A673 (cell line): ENCODE measurements around the gene CDO1. TPM values are rescaled to one million over a fixed set of nuclear protein-coding genes. Genes with fewer than 3 reads are reported as not detected.

ENCODE experiments used
- BruUV-seq: library from RNA; stranded (reverse); fragments of 400-500 nt; replicated peaks from 2 replicates; lab custom pipeline; 2021; lab: Mats Ljungman, UMichigan
- CTCF ChIA-PET: fragments of 300-600 bp; sonication (Branson Sonifier 250); formaldehyde crosslinking; loops from one replicate; lab custom pipeline; 2022; ENCODE audit warnings: antibody characterized with exemption; lab: Charles Lee
- POLR2A ChIA-PET: fragments of 300-600 bp; sonication (Branson Sonifier 250); formaldehyde crosslinking; loops from one replicate; lab custom pipeline; 2022; ENCODE audit warnings: antibody characterized with exemption; ENCODE audit not compliant: low non-redundant PET; lab: Charles Lee
- DNase-seq: peaks from one replicate; pipeline ENCODE4 v3.0.0-alpha.2; 2015; ENCODE audit warnings: low spot score
- H3K27ac ChIP-seq: fragments of 200-600 bp; sonication (generic); 2 replicates; pipeline ENCODE4 v1.5.1; 2016; ENCODE audit warnings: mixed run types, low read depth, mild to moderate bottlenecking, mixed read lengths, antibody characterized with exemption, low read length; ENCODE audit not compliant: poor library complexity, severe bottlenecking
- H3K27me3 ChIP-seq: fragments of 200-600 bp; sonication (generic); replicated peaks from 2 replicates; pipeline ENCODE4 v1.6.1; 2017; ENCODE audit warnings: mixed run types, low read depth, mild to moderate bottlenecking, mixed read lengths, antibody characterized with exemption, low read length; ENCODE audit not compliant: insufficient read depth, poor library complexity
- H3K36me3 ChIP-seq: fragments of 200-600 bp; sonication (generic); 2 replicates; pipeline ENCODE4 v1.6.1; 2016; ENCODE audit warnings: mixed run types, mild to moderate bottlenecking, mixed read lengths, antibody characterized with exemption, low read length; ENCODE audit not compliant: insufficient read depth, poor library complexity, severe bottlenecking
- H3K4me1 ChIP-seq: fragments of 200-600 bp; sonication (generic); 2 replicates; pipeline ENCODE4 v1.6.1; 2017; ENCODE audit warnings: mixed run types, mild to moderate bottlenecking, mixed read lengths, antibody characterized with exemption, low read length; ENCODE audit not compliant: insufficient read depth, poor library complexity, severe bottlenecking
- H3K4me3 ChIP-seq: fragments of 200-600 bp; sonication (generic); 2 replicates; pipeline ENCODE4 v1.5.1; 2016; ENCODE audit warnings: low read depth, mixed run types, mild to moderate bottlenecking, mixed read lengths, low read length; ENCODE audit not compliant: poor library complexity, severe bottlenecking
- H3K9me3 ChIP-seq: fragments of 200-600 bp; sonication (generic); 2 replicates; pipeline ENCODE4 v1.6.1; 2016; ENCODE audit warnings: mixed run types, low read depth, mild to moderate bottlenecking, mixed read lengths, antibody characterized with exemption, low read length; ENCODE audit not compliant: poor library complexity, severe bottlenecking
- CTCF ChIP-seq: fragments of 300-800, 200-600 bp; sonication (generic); conservative IDR thresholded peaks from 2 replicates; pipeline ENCODE4 v1.5.1; 2017; ENCODE audit warnings: low read depth, mild to moderate bottlenecking, antibody characterized with exemption, low read length, moderate library complexity, mixed read lengths
- EZH2 ChIP-seq: fragments of 200-600 bp; sonication (generic); IDR thresholded peaks from 2 replicates; pipeline ENCODE4 v1.6.1; 2017; ENCODE audit warnings: borderline replicate concordance, low read depth, mild to moderate bottlenecking, mixed read lengths, antibody characterized with exemption, low read length; ENCODE audit not compliant: poor library complexity, severe bottlenecking
- intact Hi-C: fragments of 100-400 bp; cut with micrococcal nuclease; formaldehyde crosslinking; loops from one replicate; pipeline ENCODE4 v1.10.0; 2022; ENCODE audit not compliant: unreplicated experiment
- total RNA-seq: library from RNA; stranded (reverse); gene quantifications from 2 replicates; pipeline ENCODE4 v1.2.3, GENCODE V29; 2021

Gene CDO1
- total RNA-seq, 1 experiment from 2014 or later: 1.5 TPM

- Histone ChIP-seq H3K4me3 (no peak overlapping the region), H3K9me3 (no peaks in the 10 kb centered on the region), H3K27ac (no peak overlapping the region), H3K27me3 (no peaks in the 10 kb centered on the region), H3K4me1 (no peaks in the 10 kb centered on the region), H3K36me3 (no peaks in the 10 kb centered on the region)
- TF ChIP-seq CTCF (no peak), EZH2 (no peak)
- ChIA-PET POLR2A (no interaction called here), CTCF (no interaction called here)
- intact Hi-C loops: no loop called here
- BruUV-seq: no TSS peak
- no peak for DNase-seq
These were observed 49.9 kb downstream of the CDO1 start for GRCh38 chr5:115766608-115767007.

DNA sequence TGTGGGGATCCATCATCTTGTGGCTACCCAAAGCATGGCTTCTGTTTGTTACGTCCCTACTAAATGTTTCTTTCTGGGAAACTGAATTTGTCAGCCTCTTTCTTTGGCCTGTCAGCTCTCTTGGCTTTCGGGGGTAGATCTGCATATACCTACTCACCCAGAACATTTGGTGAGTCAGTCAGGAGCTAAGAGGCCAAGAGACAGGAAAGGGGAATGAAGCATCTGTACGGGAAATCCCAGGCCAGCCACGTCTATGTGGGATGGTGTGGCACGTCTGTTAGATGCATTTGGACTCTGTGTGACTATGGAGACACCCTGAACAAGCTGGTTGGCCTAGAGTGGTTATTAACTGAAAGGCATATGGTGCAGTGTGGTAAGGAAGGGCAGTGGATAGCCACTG, 58.1 kb downstream of the CDO1 start:
- no peak overlapping the region for H3K4me3 ChIP-seq
- CTCF ChIA-PET: no interaction called here
- H3K36me3 ChIP-seq: no peaks in the 10 kb centered on the region
- DNase-seq: no peak
- intact Hi-C loops: no loop called here
- no peaks in the 10 kb centered on the region for H3K9me3 ChIP-seq
- H3K4me1 ChIP-seq: no peaks in the 10 kb centered on the region
- POLR2A ChIA-PET: no interaction called here
- no peak overlapping the region for H3K27ac ChIP-seq
- TF ChIP-seq EZH2 (no peak), CTCF (no peak)
- BruUV-seq: no TSS peak
- no peaks in the 10 kb centered on the region for H3K27me3 ChIP-seq

DNA sequence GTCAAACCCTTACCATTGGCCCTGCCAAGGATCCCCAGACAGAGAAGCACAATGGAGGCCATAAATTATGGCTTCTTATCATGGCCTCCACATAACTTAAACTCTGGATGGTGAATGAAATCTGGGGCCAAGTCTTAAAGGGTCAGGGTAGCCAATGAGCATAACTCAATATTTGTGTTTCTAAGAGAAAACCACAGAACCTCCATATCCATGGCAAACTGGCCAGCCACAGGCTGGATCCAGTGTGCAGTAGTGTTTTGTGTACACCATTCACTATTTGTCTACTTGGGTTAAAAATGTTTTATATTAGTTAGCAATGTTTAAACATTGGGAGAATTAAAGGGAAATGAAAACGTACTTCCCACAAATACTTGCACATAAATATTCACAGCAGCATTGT, 60.8 kb downstream of the CDO1 start:
- ChIA-PET CTCF (no interaction called here), POLR2A (no interaction called here)
- no peak for DNase-seq
- intact Hi-C loops: no loop called here
- Histone ChIP-seq H3K4me1 (no peaks in the 10 kb centered on the region), H3K4me3 (no peak overlapping the region), H3K9me3 (no peaks in the 10 kb centered on the region), H3K27ac (no peak overlapping the region), H3K36me3 (no peaks in the 10 kb centered on the region), H3K27me3 (peaks cover 5% of the 10 kb centered on the region)
- TF ChIP-seq CTCF: no peak
- BruUV-seq: no TSS peak

Other genes with a start within 250 kb of the CDO1 start
- 0.32 and 1.3 TPM in 2 replicates for gene TICAM2, start 214.2 kb downstream of the CDO1 start, total RNA-seq
- gene TMED7, start 190.6 kb downstream of the CDO1 start, total RNA-seq: 62.8 and 65.1 TPM in 2 replicates
- gene ATG12, start 24.9 kb upstream of the CDO1 start, total RNA-seq: 55.8 and 59.6 TPM in 2 replicates
- 66.9 and 71.8 TPM in 2 replicates for gene AP3S1, start 25.3 kb upstream of the CDO1 start, total RNA-seq
- not detected in 2 replicates for gene LVRN, start 145.8 kb upstream of the CDO1 start, total RNA-seq
- gene ARL14EPL, start 215.8 kb upstream of the CDO1 start, total RNA-seq: not detected in 2 replicates